HTERT RPE-1 (cell line): ENCODE measurements around the gene CCP110.

Experiments
- in situ Hi-C: fragments of 300-500 bp; cut with MboI; formaldehyde crosslinking; loops from 4 replicates; pipeline ENCODE4 v1.14.3; 2020; ENCODE audit warnings: low sequenced_read_pairs

The CCP110 gene

GRCh38 chr16:19599968-19600716 is 76.4 kb downstream of the CCP110 start:
- in situ Hi-C loops, result no loop called here

- in situ Hi-C loops, result no loop called here
Measured at GRCh38 chr16:19601083-19601976, 77.6 kb downstream of the CCP110 start.
